Measurements from ENCODE around the gene ISG20L2. TPM values are rescaled to one million over a fixed set of nuclear protein-coding genes. Genes with fewer than 3 reads are reported as not detected.

The ISG20L2 gene
- polyA plus RNA-seq, 1 of the 3 experiments (the other 2 are of a cell fraction) = 31.6 TPM

GRCh38 chr1:156755527-156755950 lies 27.0 kb upstream of the ISG20L2 start (continued):
- TF ChIP-seq JUND (IDR thresholded peaks at IDR 0.05) (no peak), GABPA (IDR thresholded peaks at IDR 0.05; ENCODE audit: low read depth) (no peak), CTCF (IDR thresholded peaks at IDR 0.05) (no peak), MEF2A (IDR thresholded peaks at IDR 0.05; ENCODE audit: borderline replicate concordance, low read depth) (no peak), NRF1 (IDR thresholded peaks at IDR 0.05; ENCODE audit: low read depth, low read length) (no peak)

GRCh38 chr1:156754219-156754618 lies 25.7 kb upstream of the ISG20L2 start:
- Histone ChIP-seq H3K4me3 (ENCODE audit: low read depth in 2 of 2, low read length in 1 of 2) (no peak overlapping the region), H3K27ac (ENCODE audit: low read depth in 2 of 2, low read length in 1 of 2) (no peak overlapping the region), H3K79me2 (ENCODE audit: insufficient read depth) (peaks cover 41% of the 10 kb centered on the region), H3K27me3 (ENCODE audit: insufficient read depth) (no peaks in the 10 kb centered on the region), H3K9me2 (no peaks in the 10 kb centered on the region), H3K9ac (no peak overlapping the region), H3K9me3 (no peaks in the 10 kb centered on the region), H4K20me1 (ENCODE audit: insufficient read depth) (no peaks in the 10 kb centered on the region), H3K4me1 (ENCODE audit: control insufficient read depth in 1 of 2, insufficient read depth in 2 of 2, low read depth in 1 of 2, low read length in 1 of 2) (peaks cover 7 to 18% of the 10 kb centered on the region in 2 experiments; a peak in 3 of 4 replicates), H3F3A (replicated peaks; ENCODE audit: insufficient read depth) (peaks cover 6% of the 10 kb centered on the region), H3K36me3 (replicated peaks in 1 of 2; ENCODE audit: control insufficient read depth in 1 of 2, insufficient read depth in 2 of 2, low read length in 1 of 2) (peaks cover 1 to 8% of the 10 kb centered on the region in 2 experiments), H3K4me2 (no peak overlapping the region), H2AFZ (ENCODE audit: low read depth) (no peak overlapping the region)
- DNase-seq = no peak
- 98% methylated on average over 8 of the region's 8 CpGs for WGBS (ENCODE audit: low lambda C conversion rate)
- ChIA-PET CTCF (interaction anchor here (1.0 to 1.6 kb wide), 2 partner anchors 28 to 76 kb away, joined by 3 to 5 read pairs; no protein-coding TSS in a partner anchor), POLR2A (no interaction called here)
- TF ChIP-seq TCF12 (IDR thresholded peaks at IDR 0.05) (no peak), ELF1 (IDR thresholded peaks at IDR 0.05) (no peak), USF1 (IDR thresholded peaks at IDR 0.05; ENCODE audit: borderline replicate concordance, low read depth) (no peak), MEF2A (IDR thresholded peaks at IDR 0.05; ENCODE audit: borderline replicate concordance, low read depth) (no peak), CHD2 (IDR thresholded peaks at IDR 0.05; ENCODE audit: low read length, partially characterized antibody) (no peak), FOXM1 (IDR thresholded peaks at IDR 0.05; ENCODE audit: low read depth) (no peak), NFIC (IDR thresholded peaks at IDR 0.05; ENCODE audit: borderline replicate concordance) (no peak)

- peak overlapping the region; percentile 78 to 98 for H3K4me3 ChIP-seq (ENCODE audit: low read depth in 2 of 2, low read length in 1 of 2)
- H3K9ac ChIP-seq = peak overlapping the region; percentile 100; the same call in 1 of the 2 replicates
- WGBS (ENCODE audit: low lambda C conversion rate) = 52% methylated on average over 1 of the region's 1 CpG
- H3K79me2 ChIP-seq (ENCODE audit: insufficient read depth) = peaks cover 54% of the 10 kb centered on the region
- H3K4me2 ChIP-seq = peak overlapping the region; percentile 78
- peaks cover 18% of the 10 kb centered on the region for H3F3A ChIP-seq (replicated peaks; ENCODE audit: insufficient read depth)
- peaks cover 19 to 31% of the 10 kb centered on the region in 2 experiments for H3K4me1 ChIP-seq (ENCODE audit: control insufficient read depth in 1 of 2, insufficient read depth in 2 of 2, low read depth in 1 of 2, low read length in 1 of 2)
- H3K27me3 ChIP-seq (ENCODE audit: insufficient read depth) = no peaks in the 10 kb centered on the region
- TF ChIP-seq ELF1 (IDR thresholded peaks at IDR 0.05) (no peak), GATA2 (CRISPR knock-in tag; IDR thresholded peaks at IDR 0.05) (no peak), USF1 (IDR thresholded peaks at IDR 0.05; ENCODE audit: borderline replicate concordance, low read depth) (no peak), PBX3 (IDR thresholded peaks at IDR 0.05) (no peak), TAF1 (IDR thresholded peaks at IDR 0.05; ENCODE audit: borderline replicate concordance, low read depth, low read length) (no peak), RAD21 (IDR thresholded peaks at IDR 0.05; ENCODE audit: low read length) (no peak), USF2 (IDR thresholded peaks at IDR 0.05; ENCODE audit: borderline replicate concordance, low read depth, low read length) (no peak), NRF1 (IDR thresholded peaks at IDR 0.05; ENCODE audit: low read depth, low read length) (no peak), SIN3A (IDR thresholded peaks at IDR 0.05; ENCODE audit: borderline replicate concordance, low read depth, low read length) (no peak), POLR2AphosphoS5 (IDR thresholded peaks at IDR 0.05; ENCODE audit: low read depth, low read length) (no peak), RXRA (IDR thresholded peaks at IDR 0.05; ENCODE audit: borderline replicate concordance, low read depth) (no peak), RFX5 (IDR thresholded peaks at IDR 0.05; ENCODE audit: low read length) (no peak), TEAD4 (IDR thresholded peaks at IDR 0.05; ENCODE audit: borderline replicate concordance, insufficient read depth) (no peak)
- ChIA-PET POLR2A (interaction anchor here (1.9 to 2.3 kb wide), 3 partner anchors 15 to 25 kb away, joined by 14 to 26 read pairs (median 15); partner anchors contain the start of genes ISG20L2, METTL25B and PRCC), CTCF (interaction anchor here (0.6 to 3.9 kb wide), 7 partner anchors 13 to 175 kb away, joined by 3 to 30 read pairs (median 5); partner anchors contain the start of genes INSRR, METTL25B and PRCC)
- no peaks in the 10 kb centered on the region for H3K9me2 ChIP-seq
- H3K27ac ChIP-seq (ENCODE audit: low read depth in 2 of 2, low read length in 1 of 2) = peak overlapping the region; percentile 97 to 100; a peak in 2 of 4 replicates
- peaks cover 2 to 8% of the 10 kb centered on the region in 2 experiments for H3K36me3 ChIP-seq (replicated peaks in 1 of 2; ENCODE audit: control insufficient read depth in 1 of 2, insufficient read depth in 2 of 2, low read length in 1 of 2)
- no peaks in the 10 kb centered on the region for H3K9me3 ChIP-seq
- no peaks in the 10 kb centered on the region for H4K20me1 ChIP-seq (ENCODE audit: insufficient read depth)
- no peak for DNase-seq
- H2AFZ ChIP-seq (ENCODE audit: low read depth) = no peak overlapping the region; the same call in 1 of the 2 replicates
Measured at GRCh38 chr1:156752843-156753482, 24.4 kb upstream of the ISG20L2 start.

All from SK-N-SH (cell line).